Prostate gland (tissue), 2 donors: ENCODE results near the gene TNRC18. TPM values are rescaled to one million over a fixed set of nuclear protein-coding genes. Genes with fewer than 3 reads are reported as not detected.

Experiments used
- DNase-seq: peaks from one replicate; pipeline ENCODE4 v3.0.0-alpha.2; 2019; ENCODE audit warnings: low spot score
- H3K27ac ChIP-seq, 2 donors: fragments of 200-600 bp; sonication (generic); 2 replicates each; pipeline ENCODE4 v1.5.1; 2017 to 2019
- H3K27me3 ChIP-seq: fragments of 200-600 bp; sonication (generic); replicated peaks from 2 replicates; pipeline ENCODE4 v1.5.1; 2019; ENCODE audit not compliant: insufficient read depth
- H3K36me3 ChIP-seq, 2 donors: fragments of 200-600 bp; sonication (generic); 1 replicate in 1 of 2; 2 replicates in 1 of 2; pipeline versions ENCODE4 v1.5.1 to v1.8.1; 2017 to 2019
- H3K4me1 ChIP-seq: fragments of 200-600 bp; sonication (generic); replicated peaks from 2 replicates; pipeline ENCODE4 v1.5.1; 2019
- H3K4me3 ChIP-seq, 2 donors: fragments of 200-600 bp; sonication (generic); 2 replicates each; pipeline ENCODE4 v1.5.1; 2017 to 2019
- H3K9me3 ChIP-seq: fragments of 200-600 bp; sonication (generic); 2 replicates; pipeline ENCODE4 v1.5.1; 2017
- CTCF ChIP-seq, 4 experiments: fragments of 200-600 bp in 2 of 4; fragments of 450-650 bp in 2 of 4; sonication (generic) in 2 of 4; IDR thresholded peaks; 1 replicate in 3 of 4; 2 replicates in 1 of 4; pipeline ENCODE4 v1.5.1; 2016 to 2019; ENCODE audit warnings: antibody characterized with exemption in 4 of 4, mild to moderate bottlenecking in 2 of 4, moderate library complexity in 2 of 4
- POLR2A ChIP-seq: fragments of 450-650 bp; IDR thresholded peaks from one replicate; pipeline ENCODE4 v1.6.1; 2016; ENCODE audit warnings: antibody characterized with exemption, mild to moderate bottlenecking
- POLR2AphosphoS5 ChIP-seq: sonication (generic); formaldehyde crosslinking; IDR thresholded peaks from one replicate; pipeline ENCODE4 v1.6.1; 2017; ENCODE audit warnings: antibody characterized with exemption
- WGBS: methylation state at CpG from one replicate; pipeline ENCODE4 v1.1.5; 2018; 5-methylcytosine and 5-hydroxymethylcytosine counted together
- intact Hi-C: fragments of 100-400 bp; cut with DNase I; formaldehyde crosslinking; loops from one replicate; pipeline ENCODE4 v1.14.2; 2022
- total RNA-seq, 2 donors: library from RNA; depleted of rRNA; stranded (reverse); fragments of >200 nt; gene quantifications; one replicate each; pipeline ENCODE4 v1.1.0, GENCODE V29; 2016

The TNRC18 gene
- total RNA-seq, 2 donors from 2014 or later = 138 to 290 TPM

- Histone ChIP-seq H3K36me3 (peaks cover 0 to 12% of the 10 kb centered on the region in 2 donors), H3K9me3 (no peaks in the 10 kb centered on the region), H3K4me1 (peaks cover 7% of the 10 kb centered on the region), H3K27me3 (no peaks in the 10 kb centered on the region), H3K4me3 (peak overlapping the region; percentile 24 to 43), H3K27ac (peak overlapping the region; percentile 88 to 90)
- WGBS = 17% methylated on average over 30 of the region's 30 CpGs
- intact Hi-C loops = no loop called here
- TF ChIP-seq POLR2A (peak; percentile 59), CTCF (IDR thresholded peaks at IDR 0.05) (peak in 1 of 4 experiments; percentile 7), POLR2AphosphoS5 (peak; percentile 86)
- peak; percentile 94 for DNase-seq
These were observed 26.5 kb downstream of the TNRC18 start for GRCh38 chr7:5396999-5397663.

GRCh38 chr7:5396542-5396941 lies 27.1 kb downstream of the TNRC18 start:
- peak overlapping the region; percentile 24 to 43 for H3K4me3 ChIP-seq
- DNase-seq = peak; percentile 45
- peaks cover 7% of the 10 kb centered on the region for H3K4me1 ChIP-seq
- TF ChIP-seq POLR2AphosphoS5 (peak; percentile 11), CTCF (IDR thresholded peaks at IDR 0.05) (peak in 2 of 4 experiments; percentile 48 to 49), POLR2A (no peak)
- no peaks in the 10 kb centered on the region for H3K27me3 ChIP-seq
- H3K27ac ChIP-seq = peak overlapping the region; percentile 88 to 90
- no peaks in the 10 kb centered on the region for H3K9me3 ChIP-seq
- WGBS = 33% methylated on average over 5 of the region's 6 CpGs
- intact Hi-C loops = no loop called here
- peaks cover 0 to 12% of the 10 kb centered on the region in 2 donors for H3K36me3 ChIP-seq

GRCh38 chr7:5395246-5395645 lies 28.4 kb downstream of the TNRC18 start:
- 62% methylated on average over 15 of the region's 15 CpGs for WGBS
- no peak for TF ChIP-seq CTCF (IDR thresholded peaks at IDR 0.05)
- no peak for TF ChIP-seq POLR2A
- no peak for TF ChIP-seq POLR2AphosphoS5
- Histone ChIP-seq H3K9me3 (no peaks in the 10 kb centered on the region), H3K36me3 (peaks cover 0 to 12% of the 10 kb centered on the region in 2 donors), H3K27me3 (no peaks in the 10 kb centered on the region), H3K4me1 (peaks cover 7% of the 10 kb centered on the region), H3K27ac (peak overlapping the region; percentile 1 to 16), H3K4me3 (no peak overlapping the region)
- DNase-seq = no peak
- intact Hi-C loops = no loop called here

DNA sequence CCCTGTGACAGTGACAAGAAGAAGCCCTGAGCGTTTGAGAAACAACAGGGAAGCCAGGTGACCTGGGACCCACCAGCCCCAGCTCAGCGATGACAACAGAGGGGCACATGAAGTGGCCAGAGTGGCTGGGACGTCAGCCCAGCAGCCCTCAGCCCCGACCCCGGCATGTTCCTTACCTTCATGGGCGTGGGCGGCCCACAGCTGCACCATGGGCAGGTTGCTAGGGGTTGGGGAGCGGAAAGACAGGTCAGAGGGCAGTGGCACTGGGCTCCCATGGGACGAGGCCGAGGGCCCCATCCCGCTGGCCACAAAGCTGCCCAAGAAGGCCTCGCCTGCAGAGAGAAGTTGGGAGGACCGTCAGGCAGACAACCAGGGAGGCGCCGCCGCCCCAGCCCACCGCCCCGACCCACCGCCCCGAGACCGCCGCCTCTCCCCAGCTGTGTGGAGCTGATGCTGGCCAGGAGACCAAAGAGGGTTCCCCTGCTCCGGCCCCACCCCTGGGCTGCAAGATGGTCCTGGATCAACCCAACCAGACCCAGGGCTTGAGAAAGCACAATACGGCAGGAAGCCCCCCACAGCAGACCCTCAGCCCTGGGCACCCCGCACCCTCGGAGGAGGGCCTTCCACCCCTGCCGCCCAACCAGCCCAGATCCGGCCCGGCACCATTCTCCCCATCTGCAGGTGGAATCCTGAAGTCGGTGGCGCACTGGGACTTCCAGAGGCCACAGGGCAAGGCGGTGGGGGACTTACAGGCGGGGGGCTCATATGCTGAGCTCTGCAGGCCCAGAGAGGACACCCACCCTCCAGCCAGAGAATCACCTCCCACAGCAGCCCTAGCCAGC lies 29.1 kb downstream of the TNRC18 start:
- intact Hi-C loops = no loop called here
- DNase-seq = no peak
- H3K27ac ChIP-seq = no peak overlapping the region
- H3K9me3 ChIP-seq = no peaks in the 10 kb centered on the region
- no peaks in the 10 kb centered on the region for H3K27me3 ChIP-seq
- TF ChIP-seq POLR2A = no peak
- no peak for TF ChIP-seq POLR2AphosphoS5
- no peak for TF ChIP-seq CTCF (IDR thresholded peaks at IDR 0.05)
- H3K36me3 ChIP-seq = peaks cover 0 to 12% of the 10 kb centered on the region in 2 donors
- H3K4me3 ChIP-seq = no peak overlapping the region
- 74% methylated on average over 18 of the region's 33 CpGs for WGBS
- peaks cover 7% of the 10 kb centered on the region for H3K4me1 ChIP-seq
